Activated CD4-positive, alpha-beta T cell treated with anti-CD3 and anti-CD28 coated beads, Interleukin-2, Interleukin-4, amounts not matched to agents 100 ng/mL and 50 ng/mL, durations not matched to agents 16 hours and 8 hours (primary cell): ENCODE measurements around the gene NCKAP5.

ENCODE experiments used
- DNase-seq: peaks from one replicate; pipeline ENCODE4 v3.0.0-alpha.2; 2020; ENCODE audit warnings: low spot score

NCKAP5 gene

DNA sequence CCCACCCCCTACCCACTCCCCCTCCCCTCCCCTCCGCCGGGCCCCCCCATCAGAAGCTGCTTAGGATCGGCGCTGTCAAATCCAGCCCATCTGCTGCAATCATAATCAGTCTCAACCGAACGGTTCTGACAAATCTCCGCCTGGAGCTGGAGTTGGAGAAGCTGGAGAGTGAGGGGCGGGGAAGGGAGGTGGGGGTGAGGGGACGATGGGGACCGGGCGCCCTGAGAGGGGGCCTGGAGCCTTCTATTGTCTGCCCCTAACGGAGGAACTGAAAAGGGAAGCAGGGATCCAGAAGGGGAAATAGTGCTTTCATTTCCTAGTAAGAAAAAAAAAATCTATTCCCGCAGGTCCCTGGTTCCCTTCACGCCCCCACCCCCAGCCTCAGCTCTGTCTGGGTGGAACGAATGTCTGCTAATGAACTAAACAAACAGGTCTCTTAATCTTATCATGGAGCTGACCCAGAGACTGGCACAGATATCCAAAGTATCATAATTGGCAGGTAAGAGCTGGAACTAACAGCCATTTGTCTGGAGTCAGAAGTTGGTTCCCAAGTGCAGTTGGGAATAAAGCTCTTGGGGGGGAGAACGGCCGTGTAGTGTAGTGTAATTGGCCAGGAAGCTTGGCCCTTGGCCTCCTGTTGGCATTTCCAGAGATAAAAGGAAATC lies 301.2 kb downstream of the NCKAP5 start:
- DNase-seq = no peak

DNA sequence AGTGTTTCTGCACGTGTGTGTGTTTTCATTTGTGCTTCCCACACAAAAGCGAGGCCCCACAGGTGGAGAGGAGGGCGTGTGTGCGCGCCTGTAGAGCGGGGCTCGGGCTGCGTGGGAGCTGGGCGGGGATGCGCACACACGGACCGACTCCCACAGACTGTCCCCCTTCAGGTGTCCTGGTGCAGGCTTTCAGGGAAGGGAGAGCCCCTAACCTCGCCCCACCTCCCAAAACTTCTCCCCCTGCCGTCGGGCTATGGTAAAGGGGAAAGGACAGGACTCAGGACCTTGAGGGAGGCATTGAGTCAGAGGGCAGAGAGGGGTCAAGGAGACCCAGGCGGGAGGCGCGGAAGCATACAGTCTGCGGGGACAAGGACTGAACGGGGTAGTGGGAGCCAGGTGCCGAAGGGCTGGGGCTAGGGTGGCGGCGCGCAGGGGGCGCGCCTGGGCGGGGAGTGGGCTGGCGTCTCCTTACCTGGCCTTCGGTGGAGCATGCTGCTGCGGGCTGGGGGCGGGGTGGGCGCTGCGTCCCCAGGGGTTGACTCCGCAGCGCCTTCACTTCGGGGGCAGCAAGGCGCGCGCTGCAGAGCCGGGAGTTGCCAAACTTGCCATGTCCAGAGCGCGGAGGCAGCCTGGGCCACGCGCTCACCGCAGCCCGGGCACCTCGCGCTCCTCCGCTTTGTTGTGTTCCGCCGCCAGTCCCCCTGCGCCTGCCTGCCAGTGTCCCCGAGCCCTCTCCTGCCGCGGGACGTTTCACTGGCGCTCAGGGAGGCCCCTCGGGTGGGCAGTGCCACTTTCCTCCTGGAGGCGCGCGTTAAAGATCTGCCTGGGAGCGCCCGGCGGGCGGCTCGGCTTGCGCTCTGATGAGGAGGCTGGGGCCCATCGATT lies 302.0 kb downstream of the NCKAP5 start:
- no peak for DNase-seq

DNA sequence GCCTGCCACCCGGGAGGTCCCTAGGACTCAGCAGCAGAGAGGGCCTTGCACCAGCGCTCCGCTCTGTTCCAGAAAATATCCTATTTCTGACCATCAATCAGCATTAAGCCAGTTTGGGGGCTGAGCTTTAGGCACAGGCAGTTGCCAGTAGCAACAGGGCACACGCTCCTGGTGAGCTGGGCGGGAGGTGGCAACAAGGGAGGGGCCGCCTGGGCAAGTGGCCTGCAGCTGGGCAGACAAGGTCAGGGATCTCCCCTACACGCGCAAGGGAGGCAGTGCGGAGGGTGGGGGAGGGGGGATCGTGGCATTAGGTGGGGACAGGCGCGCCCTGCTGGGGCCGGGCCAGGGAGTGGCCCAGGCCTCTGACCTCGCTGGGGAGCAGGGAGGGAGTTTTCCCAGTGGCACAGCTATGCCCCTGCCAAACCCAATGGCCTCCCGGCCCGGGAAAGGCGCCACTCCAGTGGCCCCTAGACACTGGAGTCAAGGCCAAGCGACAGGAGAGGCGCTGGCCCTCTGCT lies 302.8 kb downstream of the NCKAP5 start:
- no peak for DNase-seq

DNA sequence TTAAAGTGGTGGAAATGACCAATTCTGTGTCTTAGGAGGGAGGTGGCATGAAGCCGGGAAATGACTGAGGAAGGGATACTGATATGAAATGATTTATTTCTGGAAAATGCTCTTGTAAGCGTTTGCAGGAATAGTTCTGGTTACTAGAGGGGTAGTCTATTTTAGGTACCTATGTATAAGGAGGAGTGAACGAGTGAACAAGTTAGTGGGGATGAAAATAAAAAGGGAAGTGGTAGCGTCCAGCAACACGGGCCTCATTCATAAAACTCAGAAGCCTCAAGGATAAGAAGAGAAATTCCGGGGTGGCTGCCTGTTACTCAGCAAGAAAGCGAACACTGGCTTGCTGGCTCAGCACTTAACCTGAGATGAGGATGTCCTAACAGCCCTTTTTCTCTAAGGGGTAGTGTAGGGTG lies 303.3 kb downstream of the NCKAP5 start:
- DNase-seq = no peak

DNA sequence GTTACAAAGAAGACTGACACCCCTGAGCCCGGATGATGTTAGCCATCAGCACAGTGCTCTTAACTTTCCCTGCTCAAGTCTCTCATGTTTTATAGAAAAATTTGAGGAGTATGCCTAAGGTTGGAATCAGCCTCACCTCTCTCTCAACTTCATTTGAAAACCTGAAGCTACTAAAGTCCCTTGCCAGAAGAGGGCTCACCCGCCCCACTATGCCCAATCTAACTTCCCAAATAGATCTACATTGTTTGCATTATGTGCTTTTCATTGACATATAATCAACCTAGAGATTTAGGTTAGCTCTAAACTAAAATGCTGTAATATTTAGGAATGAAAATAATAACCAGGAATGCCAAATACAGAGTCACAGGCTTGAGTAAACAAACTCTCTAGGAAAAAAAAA lies 305.4 kb downstream of the NCKAP5 start:
- DNase-seq = no peak

DNA sequence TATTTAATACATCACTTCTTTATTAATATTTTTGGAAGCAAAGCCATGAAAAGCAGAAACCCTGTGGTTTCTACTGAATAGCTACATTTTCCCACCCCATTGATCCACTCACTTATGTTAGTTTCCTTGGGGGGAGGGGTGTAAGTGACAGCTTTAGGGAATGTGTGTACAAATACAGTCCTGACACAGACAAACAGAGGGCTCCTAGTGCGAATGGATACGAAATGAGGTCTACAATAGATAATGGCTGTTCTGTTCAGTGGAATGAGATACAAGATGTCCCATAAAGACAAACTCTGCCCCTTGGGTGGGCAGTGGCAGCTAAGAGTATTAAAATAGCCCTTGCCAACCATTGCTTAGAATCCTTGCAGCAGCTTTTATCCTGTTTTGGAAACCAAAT lies 312.9 kb downstream of the NCKAP5 start:
- no peak for DNase-seq

DNA sequence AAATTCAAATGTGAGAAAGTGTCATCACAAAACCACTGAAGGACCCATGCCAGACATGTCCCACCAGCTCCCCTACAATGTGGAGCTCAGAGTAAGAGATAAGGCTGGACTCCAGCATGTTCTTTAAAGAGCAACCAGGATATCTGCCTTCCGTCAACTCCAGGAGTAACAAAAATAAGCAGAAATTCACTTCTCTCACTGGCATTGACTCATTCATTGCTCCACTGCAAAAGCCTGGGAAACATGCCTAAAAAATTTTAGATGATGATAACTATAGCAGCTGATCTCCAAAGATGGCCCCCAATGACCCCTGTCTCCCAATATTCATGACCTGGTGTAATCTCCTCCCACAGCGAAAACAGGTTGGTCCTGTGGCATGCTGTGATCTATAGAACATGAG lies 314.5 kb downstream of the NCKAP5 start:
- DNase-seq = no peak

DNA sequence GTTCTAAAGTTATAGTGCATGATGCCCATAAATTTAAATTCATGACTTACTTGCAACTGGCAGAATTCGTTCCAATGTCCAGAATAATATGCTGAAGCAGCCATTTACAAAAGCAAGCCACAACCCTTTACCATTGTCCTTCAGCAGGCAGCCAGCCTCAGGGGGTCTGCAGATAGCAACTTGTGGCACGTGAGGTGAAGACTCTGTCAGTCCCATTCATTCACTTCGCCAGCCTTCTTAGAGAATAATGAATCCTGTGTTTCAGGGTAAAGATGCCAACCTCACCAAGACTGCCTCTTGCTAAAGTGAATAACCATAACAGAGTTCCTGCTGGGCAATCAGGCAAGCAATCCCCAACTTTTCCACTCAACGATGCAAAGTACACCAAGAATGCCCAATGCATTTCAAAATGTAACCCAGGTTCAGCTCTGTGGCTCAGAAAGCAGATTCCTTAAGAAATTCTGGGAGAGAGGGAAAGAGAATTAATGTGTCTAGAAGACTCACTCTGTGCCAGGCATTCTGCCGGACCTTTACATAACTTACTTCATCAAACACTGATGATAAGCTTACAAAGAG lies 315.4 kb downstream of the NCKAP5 start:
- DNase-seq = no peak

DNA sequence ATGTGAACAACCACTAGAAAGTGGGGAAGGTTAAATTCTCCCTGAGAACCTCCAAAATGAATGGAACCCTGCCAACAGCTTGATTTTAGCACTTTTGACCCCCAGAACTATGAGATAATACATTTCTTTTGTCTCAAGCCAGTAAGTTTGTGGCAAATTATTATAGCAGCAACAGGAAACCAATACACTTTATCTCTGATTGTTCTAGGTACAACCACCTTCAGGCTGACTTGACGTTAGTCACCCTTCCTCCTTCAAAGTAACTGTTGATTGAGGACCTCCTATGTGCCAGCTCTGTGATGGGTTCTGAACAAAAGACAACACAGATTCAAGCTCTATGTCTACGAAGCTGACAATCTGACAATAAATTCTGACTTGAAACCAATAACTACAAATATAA lies 318.9 kb downstream of the NCKAP5 start:
- no peak for DNase-seq

DNA sequence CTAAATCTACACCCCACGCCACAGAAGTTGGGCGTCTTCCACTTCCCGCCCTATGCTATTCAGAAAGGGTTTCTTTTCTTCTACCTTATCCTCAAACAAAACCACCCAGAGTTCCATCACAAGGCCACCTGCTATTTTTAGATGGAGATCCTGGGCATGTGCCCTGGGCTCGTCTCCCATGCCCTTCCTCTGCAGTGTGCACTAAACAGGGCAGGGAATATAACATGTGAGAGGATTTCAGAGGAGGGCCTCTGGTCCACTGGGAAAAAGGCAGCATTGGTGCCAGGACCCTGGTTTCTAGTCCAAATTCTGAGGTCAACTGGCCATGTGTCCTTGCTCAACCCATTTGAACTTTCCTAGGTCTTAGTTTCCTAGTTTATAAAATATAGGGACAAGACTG lies 320.0 kb downstream of the NCKAP5 start:
- DNase-seq = no peak

DNA sequence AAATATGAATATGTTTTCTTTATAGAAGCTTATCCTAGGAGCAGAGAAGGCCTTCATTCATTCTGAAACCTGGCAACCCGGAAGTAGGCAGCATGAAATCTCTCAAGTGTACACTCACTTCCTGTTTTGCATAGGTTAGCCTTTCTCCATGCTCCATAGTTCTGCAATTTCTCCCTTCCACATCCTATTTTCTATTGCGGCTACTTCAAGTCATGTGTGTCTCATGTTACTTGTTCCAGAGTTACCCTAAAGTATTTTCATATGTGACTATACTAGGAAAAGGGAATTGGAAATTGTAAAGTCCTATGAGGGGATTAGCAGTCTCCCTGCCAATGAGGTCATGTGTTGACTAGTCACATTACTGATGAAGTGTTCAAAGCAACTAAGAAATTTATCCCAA lies 320.6 kb downstream of the NCKAP5 start:
- DNase-seq = no peak

DNA sequence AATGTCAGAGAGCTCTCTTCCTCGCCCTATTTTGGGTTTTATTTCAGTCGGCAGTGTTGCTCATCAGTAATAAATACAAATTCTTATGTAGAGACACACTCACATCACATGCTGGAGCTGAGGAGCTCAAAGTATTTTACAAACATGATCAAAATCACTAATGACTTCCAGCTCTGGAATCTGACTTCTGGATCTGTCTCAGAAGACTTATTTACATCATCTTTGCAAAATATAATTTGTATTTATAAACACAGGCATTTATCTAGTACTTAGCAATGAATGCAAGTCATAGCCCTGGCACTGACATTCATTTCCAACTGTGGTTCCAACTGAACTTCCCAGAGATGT lies 327.1 kb downstream of the NCKAP5 start:
- no peak for DNase-seq

DNA sequence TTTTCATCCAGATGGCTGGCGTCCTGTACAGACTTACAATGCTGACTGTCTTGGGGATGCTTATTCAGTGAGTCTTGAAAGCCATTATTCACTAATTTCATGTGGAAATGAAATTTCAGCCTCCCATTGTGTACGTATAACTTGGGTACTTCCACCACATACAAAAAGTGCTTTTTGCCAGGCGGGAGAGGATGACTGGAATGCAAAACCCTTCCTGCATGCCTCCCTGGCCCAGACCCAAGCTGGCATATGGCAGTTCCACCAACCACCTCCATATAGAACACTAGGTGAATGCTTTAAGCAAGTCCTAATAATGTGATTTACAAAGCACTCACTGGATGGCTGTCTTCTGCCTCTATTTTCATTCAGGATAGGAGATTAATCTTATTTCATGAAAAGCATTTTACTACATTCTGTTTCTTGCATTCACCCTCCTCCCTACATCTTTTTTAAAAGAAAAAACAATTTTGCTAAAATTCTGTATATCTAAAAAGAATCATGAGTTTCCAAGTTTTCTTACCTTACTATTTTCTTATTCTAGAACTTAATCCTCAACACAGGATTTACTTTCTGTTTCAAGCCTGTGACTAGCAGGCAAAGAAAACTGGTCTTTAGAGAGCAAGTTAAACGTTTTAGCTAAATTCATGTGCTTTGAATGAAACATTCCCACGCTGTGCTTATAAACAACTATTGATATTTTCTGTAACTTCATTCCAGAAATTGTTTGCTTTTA lies 327.6 kb downstream of the NCKAP5 start:
- DNase-seq = no peak

DNA sequence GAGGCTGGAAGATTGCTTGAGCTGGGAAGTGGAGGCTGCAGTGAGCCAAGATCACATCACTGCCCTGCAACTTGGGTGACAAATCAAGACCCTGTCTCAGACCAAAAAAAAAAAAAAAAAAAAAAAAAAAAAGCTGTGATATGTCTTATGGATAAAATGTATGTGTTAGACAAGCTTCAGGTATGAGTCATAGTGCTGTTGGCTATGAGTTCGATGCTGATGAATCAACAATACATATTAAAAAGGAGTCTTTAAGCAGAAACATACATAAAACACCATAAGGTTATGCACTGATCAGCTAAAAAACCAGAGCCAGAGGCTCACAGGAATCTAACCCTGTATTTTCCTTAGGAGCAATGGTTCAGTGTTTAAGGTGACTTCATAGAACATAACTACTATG lies 332.3 kb downstream of the NCKAP5 start:
- no peak for DNase-seq

DNA sequence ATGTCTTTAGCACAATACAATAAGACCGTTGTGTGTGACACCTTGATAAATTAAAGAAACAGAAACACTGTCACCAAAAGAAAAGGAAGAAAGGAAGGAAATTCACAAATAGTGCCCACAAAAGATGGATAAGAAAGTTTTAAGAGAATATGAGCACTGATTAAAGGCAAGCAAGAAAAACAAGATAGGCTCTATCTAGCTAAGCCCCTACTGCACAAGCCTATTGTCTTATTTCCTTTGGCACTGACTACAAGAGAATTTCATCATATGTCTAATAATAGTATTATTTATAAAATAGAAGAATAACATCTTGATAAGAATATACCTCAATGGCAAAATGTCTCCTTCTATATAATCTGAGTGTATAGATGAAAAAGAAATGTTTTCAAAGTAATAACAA lies 335.7 kb downstream of the NCKAP5 start:
- no peak for DNase-seq

DNA sequence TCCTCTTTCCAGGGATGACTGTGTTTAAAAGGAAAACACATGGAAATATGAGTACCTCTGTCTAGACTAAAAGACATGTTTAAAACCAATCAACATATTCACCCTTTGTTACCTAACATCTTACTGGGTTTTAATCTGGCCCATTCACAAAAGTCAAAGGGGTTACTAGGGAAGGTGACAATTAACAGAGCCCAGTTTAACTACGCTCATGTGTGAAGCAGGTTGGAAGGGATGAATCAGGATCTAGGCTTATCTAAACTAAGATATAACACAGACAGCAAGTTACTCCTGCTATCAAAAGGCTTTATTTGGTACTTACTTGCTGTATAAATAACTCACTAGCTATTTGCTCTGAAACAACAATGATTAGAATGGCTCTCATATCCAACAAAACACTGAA lies 337.0 kb downstream of the NCKAP5 start:
- DNase-seq = no peak

DNA sequence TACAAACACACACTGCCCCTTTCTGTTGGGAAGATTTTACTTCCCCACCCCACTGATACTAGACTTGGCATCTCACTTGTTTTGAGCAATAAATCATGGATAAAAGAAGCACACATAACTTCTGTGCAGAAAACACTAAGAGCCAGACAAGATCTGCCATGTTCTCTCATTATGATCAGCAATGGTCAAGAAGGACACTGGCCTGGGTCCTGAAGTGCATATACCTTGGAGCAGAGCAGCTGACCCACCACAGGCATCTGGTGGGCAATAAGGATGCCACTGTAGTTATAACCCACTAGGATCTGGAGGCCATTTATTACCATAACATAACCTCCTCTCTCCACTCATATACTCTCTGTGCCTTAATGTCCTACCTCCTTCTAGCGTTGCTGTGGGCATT lies 338.3 kb downstream of the NCKAP5 start:
- no peak for DNase-seq

DNA sequence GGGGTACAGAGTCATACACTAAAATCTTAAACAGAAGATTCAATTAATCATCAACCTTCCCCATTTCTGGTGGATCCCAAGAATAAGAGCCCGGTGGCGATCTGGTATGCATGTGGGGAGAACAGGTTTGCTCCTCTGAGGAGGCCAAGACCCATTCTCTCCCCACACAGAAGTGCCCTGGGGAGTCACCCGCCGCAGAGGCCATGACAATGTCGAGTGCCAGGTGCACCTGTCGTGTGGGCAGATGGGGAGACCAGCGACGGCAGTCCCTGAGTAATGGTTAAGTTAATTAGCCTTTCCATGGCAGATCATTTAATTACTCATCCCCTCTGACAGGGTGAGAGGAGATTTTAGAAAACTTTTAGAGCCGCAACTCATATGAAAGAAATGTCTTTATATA lies 345.0 kb downstream of the NCKAP5 start:
- no peak for DNase-seq

DNA sequence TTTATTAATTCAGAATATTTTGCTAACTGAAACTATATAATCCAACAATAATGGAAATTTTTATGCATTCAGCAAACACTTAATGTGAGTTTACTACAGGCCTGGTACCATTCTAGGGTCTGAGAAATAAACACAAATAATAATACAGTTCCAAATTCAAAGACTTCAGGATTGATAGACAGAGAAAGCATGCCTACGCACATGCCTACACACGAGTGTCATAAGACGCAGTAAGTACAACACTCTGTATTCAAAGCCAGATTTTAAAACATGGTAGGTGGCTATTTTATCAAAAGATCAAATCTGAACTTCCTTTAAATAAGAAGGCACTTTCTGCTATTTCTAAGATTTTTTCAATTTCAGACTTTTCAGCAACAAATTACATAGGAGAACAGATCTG lies 346.9 kb downstream of the NCKAP5 start:
- DNase-seq = no peak

DNA sequence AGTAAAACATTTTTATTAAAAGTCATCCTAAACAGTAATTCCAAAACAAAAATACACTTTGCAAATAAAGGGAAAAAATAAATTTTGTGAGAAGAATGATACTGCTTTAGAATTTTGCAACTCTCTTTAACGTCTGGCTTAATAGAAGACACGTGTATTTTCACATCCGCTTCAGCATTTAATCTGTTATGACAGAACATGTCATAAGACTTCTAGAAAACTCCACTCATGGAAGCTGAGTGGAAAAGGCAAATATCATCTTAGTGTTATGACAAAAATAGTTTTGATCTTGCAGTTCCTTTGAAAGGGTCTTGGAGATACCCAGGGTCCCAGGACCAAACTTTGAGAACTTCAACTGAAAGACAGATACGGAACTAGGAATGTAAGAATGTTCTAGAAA lies 350.1 kb downstream of the NCKAP5 start:
- no peak for DNase-seq

DNA sequence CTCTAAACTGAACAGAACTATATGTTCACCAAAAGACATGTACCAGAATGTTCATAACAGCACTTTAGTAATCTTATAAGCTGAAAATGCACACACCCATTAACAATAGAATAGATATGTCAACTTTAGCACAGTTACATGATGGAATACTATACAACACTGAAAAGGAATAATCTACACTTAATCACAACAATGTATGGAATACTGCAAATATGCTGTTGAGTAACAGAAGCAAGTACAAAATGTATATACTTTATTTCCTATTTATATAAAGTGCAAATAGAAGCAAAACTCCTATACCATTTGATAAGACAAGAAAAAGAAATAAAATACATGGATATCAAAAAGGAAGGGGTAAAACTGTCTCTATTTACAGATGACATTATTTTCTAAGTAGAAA lies 352.8 kb downstream of the NCKAP5 start:
- no peak for DNase-seq

DNA sequence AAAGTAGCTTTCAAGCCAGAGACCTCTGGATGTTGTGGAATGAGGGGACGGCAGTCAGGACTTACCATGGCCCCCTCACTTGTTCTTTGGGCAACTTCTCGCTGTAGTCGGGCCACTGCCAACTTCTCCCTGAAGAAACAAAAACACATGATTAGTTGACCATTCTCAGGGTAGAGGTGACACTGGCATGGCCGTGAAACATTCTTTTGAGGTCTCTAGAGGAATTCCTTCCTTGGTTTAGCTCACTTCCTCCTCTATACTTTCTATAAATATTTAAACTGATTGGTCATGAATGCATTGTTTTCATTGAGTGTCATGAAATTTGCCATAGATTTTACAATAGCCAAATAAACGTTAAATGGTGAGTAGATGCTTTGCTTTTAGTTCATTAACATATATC lies 354.6 kb downstream of the NCKAP5 start:
- DNase-seq = no peak

DNA sequence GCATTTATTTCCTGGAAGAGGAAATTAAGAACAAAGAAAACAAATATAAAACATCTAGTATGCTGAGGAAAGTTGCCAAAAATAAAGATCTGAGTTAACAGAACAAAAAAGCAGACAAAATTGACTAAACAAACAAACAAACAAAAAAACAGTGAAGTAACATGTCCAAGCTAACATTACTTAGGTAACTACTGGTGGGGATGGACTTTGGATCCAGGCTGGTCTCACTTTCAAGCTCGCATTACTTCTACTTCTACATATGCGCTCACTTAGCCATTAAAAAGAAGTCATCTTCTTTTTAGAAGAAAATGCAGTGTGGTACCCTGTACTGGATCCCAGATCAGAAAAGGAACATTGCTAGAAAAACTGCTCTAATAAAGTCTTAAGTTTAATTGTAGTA lies 358.9 kb downstream of the NCKAP5 start:
- DNase-seq = no peak
